ENCODE data around the gene HSD17B13. TPM values are rescaled to one million over a fixed set of nuclear protein-coding genes. Genes with fewer than 3 reads are reported as not detected.

The HSD17B13 gene
- 1 to 10 TPM; 1.7 to 8.3 TPM for total RNA-seq

- H3K4me1 ChIP-seq (replicated peaks) = no peaks in the 10 kb centered on the region
- WGBS = 60% methylated on average over 2 of the region's 2 CpGs
- H3K36me3 ChIP-seq = no peaks in the 10 kb centered on the region
- no peak for DNase-seq (ENCODE audit: low spot score)
- H3K4me3 ChIP-seq = no peak within 1 kb of the TSS
- TF ChIP-seq POLR2A (IDR thresholded peaks at IDR 0.05) (no peak), POLR2AphosphoS5 (IDR thresholded peaks at IDR 0.05) (no peak)
- TF ChIP-seq, protein P1, sequence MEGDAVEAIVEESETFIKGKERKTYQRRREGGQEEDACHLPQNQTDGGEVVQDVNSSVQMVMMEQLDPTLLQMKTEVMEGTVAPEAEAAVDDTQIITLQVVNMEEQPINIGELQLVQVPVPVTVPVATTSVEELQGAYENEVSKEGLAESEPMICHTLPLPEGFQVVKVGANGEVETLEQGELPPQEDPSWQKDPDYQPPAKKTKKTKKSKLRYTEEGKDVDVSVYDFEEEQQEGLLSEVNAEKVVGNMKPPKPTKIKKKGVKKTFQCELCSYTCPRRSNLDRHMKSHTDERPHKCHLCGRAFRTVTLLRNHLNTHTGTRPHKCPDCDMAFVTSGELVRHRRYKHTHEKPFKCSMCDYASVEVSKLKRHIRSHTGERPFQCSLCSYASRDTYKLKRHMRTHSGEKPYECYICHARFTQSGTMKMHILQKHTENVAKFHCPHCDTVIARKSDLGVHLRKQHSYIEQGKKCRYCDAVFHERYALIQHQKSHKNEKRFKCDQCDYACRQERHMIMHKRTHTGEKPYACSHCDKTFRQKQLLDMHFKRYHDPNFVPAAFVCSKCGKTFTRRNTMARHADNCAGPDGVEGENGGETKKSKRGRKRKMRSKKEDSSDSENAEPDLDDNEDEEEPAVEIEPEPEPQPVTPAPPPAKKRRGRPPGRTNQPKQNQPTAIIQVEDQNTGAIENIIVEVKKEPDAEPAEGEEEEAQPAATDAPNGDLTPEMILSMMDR (IDR thresholded peaks at IDR 0.05) = no peak
- H3K9me3 ChIP-seq = no peaks in the 10 kb centered on the region
- intact Hi-C loops (cut with DNase I) = no loop called here
- peak within 1 kb of the TSS in 1 of 2 donors; percentile 10 for H3K27ac ChIP-seq
- no peaks in the 10 kb centered on the region for H3K27me3 ChIP-seq (replicated peaks; ENCODE audit: insufficient read depth)
Observed at GRCh38 chr4:87322754-87323153, at the start of gene HSD17B13. HSD17B13 (minus strand) TSS chr4:87322882; CDS start chr4:87322841, 41 bp downstream.

GRCh38 chr4:87370068-87370467 is 47.4 kb upstream of the HSD17B13 start:
- Histone ChIP-seq H3K27me3 (replicated peaks; ENCODE audit: insufficient read depth) (no peaks in the 10 kb centered on the region), H3K4me1 (replicated peaks) (no peaks in the 10 kb centered on the region), H3K9me3 (no peaks in the 10 kb centered on the region), H3K4me3 (no peak overlapping the region), H3K27ac (no peak overlapping the region), H3K36me3 (no peaks in the 10 kb centered on the region)
- TF ChIP-seq, protein P1 (IDR thresholded peaks at IDR 0.05) = no peak
- TF ChIP-seq POLR2A (IDR thresholded peaks at IDR 0.05) (no peak), POLR2AphosphoS5 (IDR thresholded peaks at IDR 0.05) (no peak)
- whole genome bisulfite sequencing = 90% methylated on average over 2 of the region's 2 CpGs
- intact Hi-C loops (cut with DNase I) = no loop called here
- DNase-seq (ENCODE audit: low spot score) = no peak

DNA sequence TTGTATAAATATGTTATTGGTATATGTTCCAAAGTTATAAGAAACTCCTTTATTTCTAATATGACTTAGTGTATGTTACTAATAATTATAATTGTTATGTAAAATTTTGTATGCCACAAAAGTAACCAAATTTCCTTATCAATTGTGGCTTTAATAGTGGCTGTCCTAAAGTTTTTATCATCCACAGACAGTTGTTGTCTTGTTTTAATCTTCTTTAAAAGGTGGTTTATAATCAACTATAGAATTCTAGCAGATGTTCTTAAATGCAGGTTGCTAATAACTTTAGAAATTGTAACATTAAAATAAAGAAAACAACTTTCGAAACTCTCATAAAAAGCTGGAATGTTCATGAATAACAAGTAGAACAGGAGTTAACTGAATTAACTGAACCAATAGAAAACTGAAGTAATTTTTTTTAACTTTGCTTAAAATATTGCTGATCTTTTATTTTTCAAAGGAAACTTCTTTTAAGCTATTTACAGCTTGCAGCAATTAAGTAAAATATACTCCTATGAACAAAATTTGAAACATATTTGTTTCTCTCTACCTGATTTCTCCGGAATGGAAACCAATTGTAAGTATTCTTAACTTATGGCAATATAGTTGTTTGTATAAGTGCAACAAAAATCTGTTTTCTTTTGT is 44.0 kb upstream of the HSD17B13 start:
- WGBS = 77% methylated on average over 2 of the region's 2 CpGs
- intact Hi-C loops (cut with DNase I) = no loop called here

GRCh38 chr4:87365348-87365747 is 42.7 kb upstream of the HSD17B13 start:
- Histone ChIP-seq H3K9me3 (no peaks in the 10 kb centered on the region), H3K36me3 (no peaks in the 10 kb centered on the region), H3K4me3 (no peak overlapping the region), H3K27me3 (replicated peaks; ENCODE audit: insufficient read depth) (no peaks in the 10 kb centered on the region), H3K4me1 (replicated peaks) (peaks cover 4% of the 10 kb centered on the region), H3K27ac (no peak overlapping the region)
- WGBS = 31% methylated on average over 1 of the region's 1 CpG
- intact Hi-C loops (cut with DNase I) = no loop called here
- DNase-seq (ENCODE audit: low spot score) = no peak
- TF ChIP-seq, protein P1 (IDR thresholded peaks at IDR 0.05) = no peak
- no peak for TF ChIP-seq POLR2AphosphoS5 (IDR thresholded peaks at IDR 0.05)
- TF ChIP-seq POLR2A (IDR thresholded peaks at IDR 0.05) = no peak

More for the DNA sequence above, 44.0 kb upstream of the HSD17B13 start:
- Histone ChIP-seq H3K4me3 (no peak overlapping the region), H3K27ac (no peak overlapping the region), H3K4me1 (replicated peaks) (no peaks in the 10 kb centered on the region), H3K9me3 (no peaks in the 10 kb centered on the region), H3K27me3 (replicated peaks; ENCODE audit: insufficient read depth) (no peaks in the 10 kb centered on the region), H3K36me3 (no peaks in the 10 kb centered on the region)
- TF ChIP-seq POLR2A (IDR thresholded peaks at IDR 0.05) (no peak), POLR2AphosphoS5 (IDR thresholded peaks at IDR 0.05) (no peak)
- TF ChIP-seq, protein P1 (IDR thresholded peaks at IDR 0.05) = no peak
- no peak for DNase-seq (ENCODE audit: low spot score)

GRCh38 chr4:87363552-87363951 is 40.9 kb upstream of the HSD17B13 start:
- DNase-seq (ENCODE audit: low spot score) = no peak
- Histone ChIP-seq H3K27ac (no peak overlapping the region), H3K27me3 (replicated peaks; ENCODE audit: insufficient read depth) (no peaks in the 10 kb centered on the region), H3K4me1 (replicated peaks) (peaks cover 4% of the 10 kb centered on the region), H3K4me3 (no peak overlapping the region), H3K36me3 (no peaks in the 10 kb centered on the region), H3K9me3 (no peaks in the 10 kb centered on the region)
- intact Hi-C loops (cut with DNase I) = no loop called here
- TF ChIP-seq POLR2A (IDR thresholded peaks at IDR 0.05) = no peak
- no peak for TF ChIP-seq POLR2AphosphoS5 (IDR thresholded peaks at IDR 0.05)
- TF ChIP-seq, protein P1 (IDR thresholded peaks at IDR 0.05) = no peak
- 95% methylated on average over 2 of the region's 2 CpGs for WGBS
